HG03442 (cell line): ENCODE measurements around the gene RABL3.
A peak's percentile ranks its signal among the peaks of the same experiment; 100 is the strongest.
"Not testable (repeated sequence)": the region's sequence is repeated elsewhere in the genome, so short reads cannot be mapped to it uniquely, and the experiment has no call there.

Source experiments
- ATAC-seq: cut with Tn5 transposase; IDR thresholded peaks from one replicate; pipeline ENCODE4 v1.9.1; 2021; ENCODE audit warnings: mild to moderate bottlenecking, moderate library complexity; ENCODE audit not compliant: unreplicated experiment

Gene RABL3

DNA sequence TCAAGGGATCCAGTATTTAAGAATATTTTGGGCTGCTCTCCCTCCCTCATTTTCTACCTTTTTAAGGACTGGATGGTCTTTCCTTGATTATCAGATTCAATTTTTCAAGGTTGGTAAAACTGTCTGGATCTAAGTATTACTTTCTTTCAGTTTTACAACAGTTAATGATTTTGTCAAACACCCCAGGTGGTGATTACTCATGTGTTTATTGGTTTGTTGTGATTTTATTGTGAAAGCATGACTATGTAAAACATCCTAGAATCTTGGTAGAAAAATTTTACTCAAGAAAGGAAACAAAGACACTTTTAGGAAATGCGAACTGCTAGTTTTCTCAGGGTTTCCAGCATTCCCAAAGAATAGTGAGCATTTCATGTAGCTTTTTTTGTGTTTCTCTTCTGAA lies 7.5 kb upstream of the RABL3 start:
- ATAC-seq = no peak

DNA sequence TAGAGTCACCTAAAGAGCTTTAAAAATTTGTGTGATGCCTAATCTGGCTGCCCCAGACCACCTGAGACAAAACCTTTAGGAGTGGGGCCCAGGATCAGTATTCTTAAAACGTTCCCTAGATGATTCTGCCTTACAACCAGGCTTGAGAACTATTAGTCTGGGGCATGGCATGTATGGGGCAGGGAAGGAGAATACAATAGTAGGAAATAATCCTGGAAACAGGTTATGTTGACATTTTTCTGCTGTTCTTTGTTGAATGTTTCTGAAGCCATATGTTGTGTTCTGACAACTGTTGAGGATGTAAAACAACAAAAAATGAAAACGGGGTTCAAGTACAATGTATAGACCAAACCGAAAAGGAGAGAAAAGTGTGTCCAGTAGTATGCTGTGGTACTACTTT lies 3.1 kb upstream of the RABL3 start:
- ATAC-seq = no peak

DNA sequence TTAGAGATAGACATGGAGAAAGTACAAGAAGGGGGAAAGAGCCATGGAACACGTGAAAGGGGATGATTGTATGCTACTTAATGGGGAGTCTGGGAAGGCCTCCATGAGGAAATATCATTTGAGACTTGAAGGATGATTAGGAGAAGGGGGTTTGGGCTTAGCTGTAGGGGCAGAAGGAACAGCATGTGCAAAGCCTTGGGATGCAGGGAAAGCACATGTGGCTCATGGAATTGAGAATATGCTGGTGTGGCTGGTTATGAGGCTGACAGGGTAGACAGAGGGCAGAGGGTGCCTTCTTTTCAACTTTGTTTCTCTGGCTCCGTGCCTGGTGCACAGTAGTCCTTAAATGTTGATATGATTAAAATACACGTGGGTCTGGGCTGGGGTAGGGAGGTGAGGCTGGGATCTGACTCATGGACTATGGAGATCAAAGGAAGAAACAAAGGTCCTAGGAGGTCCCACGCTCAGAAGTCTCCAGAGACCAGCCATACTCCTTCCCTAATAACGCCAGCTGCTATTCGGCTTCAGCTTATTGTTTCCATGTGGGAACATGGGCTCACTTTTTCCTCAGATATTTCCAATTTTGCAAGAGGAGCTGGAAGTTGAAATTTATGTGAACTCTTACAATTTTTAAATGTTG lies 1.4 kb upstream of the RABL3 start:
- ATAC-seq = no peak

DNA sequence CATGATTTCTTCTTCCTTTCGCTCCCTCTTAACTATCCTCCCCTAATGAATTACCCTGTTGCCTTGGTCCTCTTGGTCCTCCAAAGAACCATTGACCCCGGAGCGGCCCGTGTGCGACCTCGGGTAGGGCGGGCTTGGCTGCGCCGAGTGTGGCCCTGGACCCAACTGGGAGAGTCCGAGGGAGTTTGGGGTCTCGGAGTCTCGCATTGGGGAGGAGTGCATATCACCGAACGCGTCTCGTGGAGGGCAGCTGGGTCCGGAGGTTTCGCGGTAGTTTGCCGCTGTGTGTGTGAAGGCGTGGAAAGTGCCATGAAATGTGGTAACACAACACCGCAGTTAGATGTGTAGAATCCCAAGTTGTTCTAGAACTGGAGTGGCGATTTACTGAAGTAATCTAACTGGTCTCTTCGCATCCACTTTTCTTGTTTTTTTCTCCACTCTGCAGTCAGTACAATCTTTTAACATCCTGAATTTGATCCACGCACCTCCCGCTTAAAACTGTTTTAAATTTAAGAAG lies 591 bp upstream of the RABL3 start:
- ATAC-seq = peak; percentile 17

DNA sequence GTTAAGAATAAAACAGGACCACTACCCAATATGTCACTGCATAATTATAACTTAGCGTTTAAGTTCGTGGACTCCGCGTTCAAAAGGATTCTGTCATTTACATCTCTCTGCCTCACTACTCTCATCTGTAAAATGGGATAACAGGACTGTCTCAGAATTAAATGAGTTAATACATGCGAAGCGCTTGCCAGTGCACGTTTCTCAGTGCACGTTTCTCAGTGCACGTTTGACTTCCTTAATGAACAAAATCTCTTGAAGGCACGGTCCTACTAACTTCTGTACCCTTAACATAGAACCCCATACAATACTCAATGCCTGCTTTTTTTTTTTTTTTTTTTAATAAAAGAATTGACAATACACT lies 499 bp downstream of the RABL3 start:
- ATAC-seq = no peak

DNA sequence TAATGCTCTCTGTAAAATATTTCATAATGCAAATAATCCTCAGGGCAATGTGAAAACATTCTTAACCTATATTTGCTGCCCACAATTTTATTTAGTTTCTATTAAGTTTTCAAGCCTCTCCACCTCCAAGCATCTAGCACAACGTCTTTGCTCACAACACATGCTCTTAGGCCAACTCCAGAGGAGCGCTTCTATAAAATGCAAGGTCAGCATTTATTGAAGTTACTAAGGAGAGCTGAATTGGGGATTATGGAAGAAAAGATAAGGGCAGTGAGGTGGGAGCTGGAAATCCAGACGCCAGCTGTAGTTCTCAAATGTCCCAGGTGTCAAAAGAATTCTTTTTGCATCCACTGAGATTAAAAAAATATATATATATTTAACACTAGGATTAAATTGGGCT lies 996 bp downstream of the RABL3 start:
- no peak for ATAC-seq

DNA sequence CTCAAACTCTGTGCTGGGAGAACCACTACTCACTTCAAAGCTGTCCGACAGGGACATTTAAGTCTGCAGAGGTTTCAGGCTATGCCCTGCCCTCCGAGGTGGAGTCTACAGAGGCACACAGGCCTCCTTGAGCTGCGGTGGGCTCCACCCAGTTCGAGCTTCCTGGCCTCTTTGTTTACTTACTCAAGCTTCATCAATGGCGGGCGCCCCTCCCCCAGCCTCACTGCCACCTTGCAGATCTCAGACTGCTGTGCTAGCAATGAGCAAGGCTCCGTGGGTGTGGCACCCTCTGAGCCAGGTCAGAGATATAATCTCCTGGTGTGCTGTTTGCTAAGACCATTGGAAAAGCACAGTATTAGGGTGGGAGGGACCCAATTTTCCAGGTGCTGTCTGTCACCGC lies 4.3 kb downstream of the RABL3 start:
- ATAC-seq = not testable (repeated sequence)

DNA sequence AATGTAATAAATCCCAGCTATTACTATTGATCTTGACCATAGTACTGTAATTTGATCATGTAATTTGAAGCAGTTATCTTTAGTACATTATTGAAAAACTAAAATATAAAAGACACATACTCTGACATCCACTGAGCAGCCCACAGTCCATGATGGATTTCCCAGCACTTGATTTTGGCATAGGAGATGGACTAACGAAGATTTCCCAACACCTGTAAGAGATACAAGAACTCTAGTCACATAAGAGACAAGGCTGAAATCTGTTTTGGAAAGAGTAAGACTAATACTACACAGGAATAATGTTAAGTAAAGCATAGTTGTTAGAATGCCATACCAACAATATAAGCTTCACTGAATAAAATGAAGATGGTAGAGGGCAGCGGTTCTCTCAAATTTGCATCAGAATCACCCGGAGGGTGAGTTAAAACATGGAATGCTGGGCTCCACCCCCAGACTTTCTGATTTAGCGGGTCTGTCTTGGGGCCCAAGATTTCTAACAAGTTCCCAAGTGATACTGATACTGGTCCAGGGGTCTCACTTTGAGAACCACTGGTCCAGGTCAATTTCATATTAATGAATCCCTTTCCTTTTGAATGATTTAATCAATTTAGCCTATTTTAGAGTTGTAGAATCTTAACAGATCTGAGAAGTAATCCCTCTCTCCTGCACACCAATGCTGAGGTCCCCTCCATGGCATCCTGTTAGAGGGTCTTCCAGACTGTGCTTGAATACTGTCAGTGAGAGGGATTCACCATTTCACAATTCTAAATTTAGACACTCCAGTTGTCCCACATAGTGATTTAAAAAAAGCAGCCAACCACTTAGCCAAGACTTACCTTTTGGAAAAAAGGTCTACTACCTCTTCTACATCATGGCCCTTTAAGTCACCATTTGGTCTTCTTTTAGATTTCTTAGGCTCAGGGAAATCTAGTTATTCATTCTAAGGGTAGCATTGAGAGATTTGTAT lies 11.5 kb downstream of the RABL3 start:
- ATAC-seq = no peak

DNA sequence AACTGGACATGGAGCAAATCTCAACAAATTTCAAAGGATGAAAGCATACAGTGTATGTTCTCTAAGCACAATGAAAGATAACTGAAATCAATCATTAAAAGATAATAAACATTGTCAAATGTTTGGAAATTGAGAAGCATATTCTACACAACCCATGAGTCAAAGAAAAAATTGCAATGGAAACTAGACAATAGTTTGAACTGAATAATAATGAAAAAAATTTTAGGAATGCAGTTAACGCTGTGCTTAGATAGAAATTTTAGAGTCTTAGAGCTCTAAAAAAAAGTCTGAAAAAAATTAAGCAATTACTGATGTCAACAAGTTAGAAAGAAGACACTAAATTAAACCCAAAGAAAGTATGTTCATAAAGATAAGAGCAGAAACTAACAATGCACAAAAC lies 15.5 kb downstream of the RABL3 start:
- ATAC-seq = no peak

DNA sequence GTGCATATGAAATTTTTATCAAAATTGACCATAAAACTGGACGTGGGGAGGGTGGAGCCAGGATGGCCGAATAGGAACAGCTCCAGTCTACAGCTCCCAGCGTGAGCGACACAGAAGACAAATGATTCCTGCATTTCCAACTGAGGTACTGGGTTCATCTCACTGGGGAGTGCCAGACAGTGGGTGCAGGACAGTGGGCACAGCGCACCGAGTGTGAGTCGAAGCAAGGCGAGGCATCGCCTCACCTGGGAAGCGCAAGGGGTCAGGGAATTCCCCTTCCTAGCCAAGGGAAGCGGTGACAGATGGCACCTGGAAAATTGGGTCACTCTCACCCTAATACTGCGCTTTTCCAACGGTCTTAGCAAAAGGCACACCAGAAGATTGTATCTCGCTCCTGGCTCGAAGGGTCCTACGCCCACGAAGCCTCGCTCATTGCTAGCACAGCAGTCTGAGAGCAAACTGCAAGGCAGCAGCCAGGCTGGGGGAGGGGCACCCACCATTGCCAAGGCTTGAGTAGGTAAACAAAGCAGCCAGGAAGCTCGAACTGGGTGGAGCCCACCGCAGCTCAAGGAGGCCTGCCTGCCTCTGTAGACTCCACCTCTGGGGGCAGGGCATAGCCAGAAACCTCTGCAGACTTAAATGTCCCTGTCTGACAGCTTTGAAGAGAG lies 23.0 kb downstream of the RABL3 start:
- not testable (repeated sequence) for ATAC-seq

DNA sequence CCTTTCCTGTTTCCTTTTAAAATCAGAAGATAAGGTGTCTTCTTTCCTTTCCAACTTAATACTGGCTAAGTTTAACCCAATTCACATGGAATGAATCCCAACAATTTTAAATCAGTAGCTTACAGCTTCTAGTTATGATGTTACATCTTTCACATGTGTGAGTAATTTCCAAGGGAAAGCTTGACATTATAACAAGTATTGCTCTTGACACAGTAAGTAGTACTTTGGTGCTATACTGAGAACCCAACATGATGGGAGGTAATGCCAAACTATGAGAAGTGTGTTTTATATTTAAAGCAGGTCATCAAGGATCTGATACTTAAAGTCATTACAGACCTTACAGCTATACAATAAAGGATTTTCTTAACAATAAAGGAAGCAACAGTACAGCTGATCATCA lies 29.1 kb downstream of the RABL3 start:
- no peak for ATAC-seq

DNA sequence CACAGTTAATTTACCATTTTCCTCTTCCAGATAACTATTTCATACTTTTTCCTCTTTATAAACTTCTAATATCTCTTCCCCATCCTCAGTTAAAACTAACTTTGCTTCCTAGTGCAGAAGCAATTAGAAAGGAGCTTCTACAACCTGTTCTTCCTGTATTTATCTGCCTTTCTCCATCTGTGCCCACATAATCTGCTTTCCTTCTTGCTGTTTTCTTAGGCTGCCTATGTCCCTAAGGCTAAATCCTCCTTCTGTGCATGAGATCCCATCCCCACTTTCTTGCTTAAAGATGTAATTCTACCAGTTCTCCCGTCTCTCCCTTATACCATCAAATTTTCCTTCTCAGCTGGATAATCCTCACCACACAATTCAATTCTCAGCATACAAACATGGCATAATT lies 31.9 kb downstream of the RABL3 start:
- ATAC-seq = no peak

DNA sequence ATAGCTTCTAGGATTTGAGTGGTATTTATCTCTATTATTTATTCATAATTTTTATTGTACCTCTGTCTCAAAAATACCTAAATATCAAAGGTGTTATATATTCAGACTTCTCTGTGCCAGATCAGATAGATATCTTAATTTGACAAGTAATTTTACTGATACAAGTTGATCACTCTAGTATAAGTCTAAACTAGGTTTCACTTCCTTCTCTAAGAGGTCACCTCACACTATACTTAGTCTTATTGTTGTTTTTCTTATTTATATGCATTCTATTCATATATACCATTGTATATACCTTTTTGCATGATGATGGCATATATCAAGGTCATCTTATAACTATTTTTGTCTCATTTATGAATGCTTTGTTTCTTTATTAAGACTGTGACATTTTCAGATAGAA lies 33.9 kb downstream of the RABL3 start:
- peak; percentile 75 for ATAC-seq

DNA sequence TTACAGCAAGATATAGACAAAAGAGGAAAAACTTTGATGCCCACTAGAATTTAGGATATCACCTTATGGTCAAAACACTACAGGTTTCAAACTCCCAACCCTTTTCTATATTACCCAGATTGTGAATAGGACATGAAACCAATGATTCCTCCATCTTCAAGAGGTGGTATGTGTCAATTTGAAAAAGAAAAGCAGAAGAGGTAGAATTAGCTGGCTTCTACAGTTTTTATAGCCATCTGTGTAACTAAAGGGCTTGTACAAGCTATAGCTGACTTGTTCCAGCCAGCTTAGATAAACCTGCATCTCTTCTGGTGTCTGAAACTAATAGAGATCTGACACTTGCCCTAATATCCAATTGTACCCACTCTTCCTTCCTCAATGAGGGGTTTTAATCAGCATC lies 35.4 kb downstream of the RABL3 start:
- ATAC-seq = no peak

DNA sequence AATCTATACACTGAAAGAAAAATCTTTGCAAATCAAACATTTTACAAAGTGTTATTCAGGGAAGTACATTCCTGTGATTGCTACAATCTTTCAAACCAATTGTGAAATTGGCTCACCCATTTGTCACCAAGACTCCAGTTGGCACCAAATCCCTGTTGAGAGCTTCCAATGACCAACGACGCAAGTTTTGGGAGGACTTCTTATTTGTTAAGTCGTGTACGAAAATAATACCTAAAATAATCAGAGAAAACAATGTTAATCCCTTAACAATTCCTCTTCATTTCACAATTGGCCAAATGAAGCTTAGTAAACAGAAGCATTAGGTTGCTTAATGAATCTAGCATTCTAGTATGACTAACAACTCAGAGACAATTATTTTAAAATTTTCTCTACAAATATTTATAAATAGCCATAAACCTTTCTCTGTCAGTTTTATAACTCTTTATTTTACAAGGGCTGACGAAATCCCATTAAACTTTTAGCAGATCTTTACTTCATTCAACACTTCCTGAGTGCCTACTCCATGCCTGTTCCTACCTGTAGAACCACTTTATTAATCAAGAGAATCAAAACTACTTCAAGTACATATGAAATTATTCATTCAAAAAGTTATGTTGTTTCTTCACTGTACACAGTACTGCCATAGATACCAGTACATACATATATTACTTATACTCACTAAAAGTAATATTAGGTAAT lies 36.3 kb downstream of the RABL3 start:
- ATAC-seq = no peak

DNA sequence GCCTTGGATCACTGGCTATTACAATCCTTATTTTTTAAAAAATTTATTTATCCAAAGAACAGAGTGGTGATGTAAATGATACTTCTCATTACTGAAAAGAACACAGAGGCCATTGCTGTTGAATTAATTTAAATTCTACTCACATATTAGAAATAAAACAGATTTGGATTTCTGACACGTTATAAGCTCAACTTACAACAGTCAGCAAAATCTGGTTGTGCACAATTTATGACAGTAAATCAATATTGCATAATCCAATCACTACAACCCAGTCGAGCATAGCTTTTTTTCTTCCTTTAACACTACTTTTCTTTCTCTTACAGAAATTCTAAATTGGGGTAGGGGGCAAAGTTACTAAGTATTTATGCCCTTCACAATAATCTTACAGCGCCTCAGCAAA lies 43.0 kb downstream of the RABL3 start:
- ATAC-seq = no peak

DNA sequence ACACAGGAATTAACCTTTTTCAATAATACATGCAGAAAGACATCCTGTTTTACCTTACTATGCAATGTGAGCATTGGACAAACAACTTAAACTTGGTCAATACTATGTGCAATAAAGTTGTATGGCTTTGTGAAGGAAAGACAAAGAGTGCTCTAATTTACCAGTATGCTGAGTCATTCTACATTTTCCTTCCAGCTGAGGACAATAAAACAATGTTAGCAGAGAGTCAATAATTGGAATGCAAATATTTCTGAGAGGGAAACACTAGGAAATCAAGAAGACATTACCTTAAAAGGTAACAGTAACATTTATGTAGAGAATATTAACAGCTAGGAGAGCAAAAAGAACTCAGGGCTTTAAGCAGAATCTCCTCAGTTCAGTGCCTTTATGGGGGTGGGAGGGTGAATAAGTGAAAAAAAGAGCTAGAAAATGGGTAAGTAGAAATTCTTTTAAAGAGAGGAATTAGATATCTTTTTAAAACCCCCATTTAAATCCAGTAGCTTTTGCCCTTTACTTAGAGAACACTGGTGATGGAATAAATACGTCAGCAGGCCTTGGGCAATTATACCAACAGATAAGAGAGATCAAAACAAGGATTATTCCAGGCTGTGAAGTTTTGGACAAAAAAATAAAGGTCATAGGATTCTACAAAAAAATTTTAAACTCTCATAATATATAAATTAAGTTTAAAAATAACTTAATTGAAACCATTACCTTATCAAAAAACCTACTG lies 48.7 kb downstream of the RABL3 start:
- ATAC-seq = no peak

DNA sequence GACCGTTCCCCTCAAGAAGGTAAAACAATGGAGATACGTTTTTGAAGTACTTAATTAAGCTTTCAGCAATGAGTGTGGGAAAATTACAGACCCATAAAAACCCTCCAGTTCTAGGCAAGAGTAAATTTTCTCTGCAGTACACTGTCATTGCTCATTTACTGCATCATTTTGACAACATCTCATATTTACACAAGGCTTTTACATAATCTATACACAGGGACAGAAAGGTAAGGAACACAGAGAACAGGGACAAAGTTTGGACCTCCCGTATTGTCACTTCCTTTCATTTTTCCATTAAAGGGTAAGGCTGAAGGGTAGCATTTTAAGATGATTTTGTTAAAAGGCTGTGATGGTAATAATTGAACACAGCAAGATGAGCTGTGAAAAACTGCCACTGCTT lies 52.9 kb downstream of the RABL3 start:
- ATAC-seq = no peak

DNA sequence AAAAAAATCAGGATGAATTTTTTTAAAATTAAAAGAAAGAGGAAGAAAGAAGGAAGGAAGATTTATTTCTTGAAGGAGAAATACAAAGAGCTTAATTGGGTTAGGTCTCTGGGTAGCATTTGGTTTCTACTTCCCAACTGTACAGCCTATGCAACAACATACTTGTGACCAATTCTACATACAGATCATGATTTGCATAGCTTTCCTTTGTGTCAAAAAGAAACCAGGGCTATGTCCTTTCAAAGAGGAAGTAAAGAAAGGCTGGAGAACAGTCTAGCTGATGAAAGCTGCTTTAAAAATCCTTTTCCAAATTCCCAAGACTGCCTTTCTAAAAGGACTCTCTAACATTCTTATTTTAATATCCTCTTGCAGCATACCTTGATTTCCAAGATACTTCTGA lies 54.2 kb downstream of the RABL3 start:
- ATAC-seq = peak; percentile 100

DNA sequence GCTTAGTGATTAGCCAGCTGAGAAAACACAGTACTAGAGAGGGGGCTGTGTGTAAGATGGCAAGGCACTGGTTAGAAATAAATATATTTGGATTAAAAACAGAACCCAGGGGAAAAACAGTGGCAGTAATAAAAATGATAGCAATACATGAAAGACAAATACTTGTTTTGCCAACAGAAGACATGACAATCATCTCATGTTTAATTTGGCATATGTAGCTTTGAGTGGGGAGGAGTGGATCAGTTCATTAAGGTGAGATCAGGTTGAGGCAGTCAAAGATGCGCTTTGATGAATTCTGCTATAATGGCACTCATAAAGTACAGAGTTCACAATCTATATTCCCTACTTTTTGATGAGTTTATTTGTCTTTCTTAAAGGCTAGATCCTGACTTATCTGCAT lies 56.9 kb downstream of the RABL3 start:
- ATAC-seq = no peak
